GM19372 (cell line): ENCODE measurements around the gene TRAPPC6A.

Source experiments
- ATAC-seq: cut with Tn5 transposase; IDR thresholded peaks from one replicate; pipeline ENCODE4 v1.9.1; 2021; ENCODE audit warnings: mild to moderate bottlenecking, low read depth, moderate library complexity; ENCODE audit not compliant: unreplicated experiment

TRAPPC6A gene

DNA sequence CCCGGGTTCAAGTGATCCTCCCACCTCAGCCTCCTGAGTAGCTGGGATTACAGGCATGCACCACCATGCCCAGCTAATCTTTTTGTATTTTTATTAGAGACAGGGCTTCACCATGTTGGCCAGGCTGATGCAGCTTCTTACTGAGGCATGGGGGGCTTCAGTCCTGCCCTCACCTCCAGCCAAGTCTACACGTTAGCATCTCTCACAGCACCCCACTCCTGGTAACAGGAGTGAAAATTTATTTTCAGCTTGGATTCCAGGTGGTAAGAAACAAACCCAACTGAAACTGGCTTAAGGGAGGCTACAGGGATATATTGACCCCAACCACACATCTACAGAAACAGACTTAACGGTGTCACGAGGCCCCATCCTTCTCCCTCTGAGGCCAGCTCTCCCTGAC, 27.9 kb downstream of the TRAPPC6A start:
- no peak for ATAC-seq

- no peak for ATAC-seq
Measured at GRCh38 chr19:45149129-45149528, 28.9 kb downstream of the TRAPPC6A start.

GRCh38 chr19:45147835-45148676, 30.0 kb downstream of the TRAPPC6A start:
- no peak for ATAC-seq

DNA sequence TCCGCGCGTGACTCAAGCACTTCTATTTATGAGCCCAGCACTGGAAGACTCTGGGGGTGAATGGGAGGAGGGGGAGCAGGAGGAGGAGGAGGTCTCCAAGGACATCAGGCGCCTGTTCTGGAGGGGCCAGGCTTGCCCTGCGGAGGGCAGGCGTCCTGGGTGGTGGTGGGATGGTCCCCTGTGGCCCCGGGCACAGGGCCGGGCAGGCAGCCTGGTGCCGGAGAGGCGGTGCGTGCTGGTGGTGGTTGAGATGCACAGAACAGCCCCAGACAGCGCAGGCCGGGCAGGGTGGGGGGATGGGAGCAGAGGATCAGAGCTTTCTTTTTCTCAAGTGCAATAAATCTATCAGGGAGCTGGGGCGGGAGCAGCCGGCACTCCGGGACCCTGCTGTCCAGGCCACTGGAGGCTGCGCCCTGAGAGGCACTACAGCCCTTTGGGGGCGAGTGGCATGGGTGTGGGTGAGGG, 31.3 kb downstream of the TRAPPC6A start:
- ATAC-seq = no peak

DNA sequence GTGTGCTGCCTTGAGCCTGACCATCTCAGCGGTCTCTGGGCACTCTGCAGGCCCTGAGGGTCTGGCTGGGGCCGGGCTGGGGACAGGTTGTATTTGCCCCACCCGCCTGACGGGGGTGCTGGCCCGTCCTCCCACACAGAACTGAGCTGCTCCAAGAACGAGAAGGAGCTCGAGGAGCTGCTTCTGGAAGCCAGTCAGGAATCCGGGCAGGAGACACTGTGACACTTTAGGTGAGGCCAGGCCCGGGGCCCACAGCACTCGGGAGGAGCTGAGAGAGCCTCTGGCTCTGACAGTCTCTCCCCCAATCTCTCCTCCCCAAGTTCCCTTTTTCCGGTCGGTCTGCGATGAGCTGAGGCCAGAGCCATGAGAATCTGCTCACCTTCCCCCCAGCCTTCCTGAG, 31.8 kb downstream of the TRAPPC6A start:
- ATAC-seq = no peak

- no peak for ATAC-seq
Measured at GRCh38 chr19:45145270-45146189, 32.5 kb downstream of the TRAPPC6A start.

GRCh38 chr19:45144431-45145269, 33.4 kb downstream of the TRAPPC6A start:
- ATAC-seq = no peak

GRCh38 chr19:45142726-45143110, 35.3 kb downstream of the TRAPPC6A start:
- no peak for ATAC-seq

GRCh38 chr19:45142016-45142725, 35.9 kb downstream of the TRAPPC6A start:
- no peak for ATAC-seq

DNA sequence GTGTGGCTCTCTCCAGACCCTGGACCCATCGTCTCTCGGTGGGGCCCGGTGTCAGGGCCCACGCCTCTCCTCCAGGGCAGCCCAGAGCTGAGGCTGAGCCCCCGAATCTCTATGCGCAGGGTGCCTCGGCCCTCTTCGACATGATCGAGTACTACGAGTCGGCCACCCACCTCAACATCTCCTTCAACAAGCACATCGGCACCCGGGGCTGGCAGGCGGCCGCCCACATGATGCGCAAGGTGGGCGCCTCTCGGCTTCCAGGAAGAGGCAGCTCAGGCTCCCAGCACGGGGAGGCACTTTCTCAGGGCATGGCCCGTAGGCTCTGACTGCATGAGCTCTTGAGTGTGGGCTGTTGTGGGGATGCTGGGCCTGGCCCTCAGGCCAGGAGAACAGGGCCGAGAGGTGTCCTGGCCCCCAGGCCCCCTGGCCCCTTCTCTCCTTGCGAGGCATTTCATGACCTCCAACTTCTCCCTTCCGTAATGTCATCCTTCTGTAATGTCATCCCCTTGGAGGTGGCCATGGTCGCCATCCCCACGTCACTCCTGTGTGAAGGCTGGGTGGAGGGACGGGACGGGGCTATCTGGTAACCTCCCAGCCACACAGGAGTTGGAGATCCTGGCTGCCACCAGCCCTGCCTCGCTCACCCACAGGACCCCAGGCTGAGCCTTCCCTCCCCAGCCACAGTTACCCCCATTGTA, 36.7 kb downstream of the TRAPPC6A start:
- no peak for ATAC-seq

GRCh38 chr19:45140533-45140932, 37.5 kb downstream of the TRAPPC6A start:
- ATAC-seq = no peak

DNA sequence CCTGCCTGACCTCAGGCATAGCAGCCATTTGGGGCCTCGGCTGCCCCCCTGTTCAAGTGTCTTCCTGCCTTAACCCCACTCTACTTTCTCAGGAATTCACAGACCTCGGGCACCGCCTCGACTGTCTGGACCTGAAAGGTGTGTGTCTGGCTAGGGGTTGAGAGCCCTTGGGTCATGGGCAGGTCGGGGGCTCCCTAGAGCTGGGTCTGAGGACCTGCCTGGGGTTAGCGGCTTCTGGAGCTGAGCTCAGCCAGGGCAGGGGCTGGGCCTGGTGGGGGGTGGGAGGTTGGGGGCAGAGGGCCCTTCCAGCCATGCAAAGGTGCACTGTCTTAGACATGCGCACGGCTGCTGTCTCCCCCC, 37.9 kb downstream of the TRAPPC6A start:
- ATAC-seq = no peak

- no peak for ATAC-seq
Measured at GRCh38 chr19:45139286-45140143, 38.5 kb downstream of the TRAPPC6A start.

- ATAC-seq = no peak
Measured at GRCh38 chr19:45138303-45138751, 39.7 kb downstream of the TRAPPC6A start.

DNA sequence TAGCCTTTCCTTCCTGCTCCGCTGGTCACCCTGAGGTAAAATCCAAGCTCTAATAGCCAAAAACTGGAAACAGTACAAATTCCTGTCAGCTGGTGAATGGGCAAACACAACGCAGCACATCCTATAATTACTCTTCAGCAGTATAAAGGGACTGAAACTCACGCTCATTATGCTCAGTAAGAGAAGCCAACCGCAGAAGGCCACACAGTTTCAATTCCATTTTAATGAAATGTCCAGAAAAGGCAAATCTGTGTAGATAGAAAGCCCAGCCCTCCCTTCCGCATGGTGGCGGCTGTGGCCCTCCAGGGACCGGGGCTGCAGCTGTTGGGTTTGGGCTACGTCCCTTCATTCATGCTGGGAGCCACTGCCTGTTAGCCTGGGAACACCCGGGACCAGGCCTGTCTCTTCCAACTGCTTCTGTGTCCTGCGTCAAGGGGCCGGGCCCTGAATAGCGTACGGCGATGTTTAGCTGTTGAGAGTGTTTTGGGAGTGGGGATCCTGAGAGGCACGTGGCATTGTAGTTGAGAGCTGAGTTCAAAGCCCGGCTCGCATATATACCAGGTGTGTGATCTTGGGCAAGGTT, 40.8 kb downstream of the TRAPPC6A start:
- ATAC-seq = peak; percentile 85

DNA sequence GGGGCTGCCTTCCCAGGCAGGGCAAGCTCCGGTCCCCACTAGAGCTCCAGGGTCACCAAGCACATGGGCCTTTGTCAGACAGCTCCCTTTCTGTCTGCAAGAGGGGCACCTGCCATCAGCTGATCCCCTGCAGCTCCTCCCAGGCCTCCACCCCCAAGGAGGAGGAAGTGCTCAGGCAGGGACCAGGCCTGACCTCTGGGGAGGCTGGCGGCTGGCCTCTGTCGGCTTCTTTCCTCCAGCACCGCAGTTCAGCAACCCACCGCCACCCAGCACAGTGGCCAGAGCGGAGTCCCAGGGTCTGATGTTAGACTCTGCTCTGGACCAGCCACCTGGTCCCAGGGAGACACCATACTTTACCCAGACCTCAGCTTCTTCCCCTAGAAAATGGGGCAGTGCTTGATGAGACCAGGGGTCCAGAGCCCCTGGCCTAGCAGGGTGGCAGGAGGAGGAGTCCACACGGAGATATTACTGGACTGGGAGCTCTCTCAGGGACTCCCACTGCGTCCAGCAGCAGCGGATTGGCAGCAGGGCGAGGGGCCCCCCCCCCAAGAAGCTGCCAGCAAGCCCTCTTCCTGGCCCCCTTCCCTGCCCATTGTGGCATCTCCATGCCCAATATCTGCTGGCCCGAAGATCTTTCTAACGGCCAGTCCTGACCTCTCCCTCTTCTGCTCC, 41.4 kb downstream of the TRAPPC6A start:
- no peak for ATAC-seq

DNA sequence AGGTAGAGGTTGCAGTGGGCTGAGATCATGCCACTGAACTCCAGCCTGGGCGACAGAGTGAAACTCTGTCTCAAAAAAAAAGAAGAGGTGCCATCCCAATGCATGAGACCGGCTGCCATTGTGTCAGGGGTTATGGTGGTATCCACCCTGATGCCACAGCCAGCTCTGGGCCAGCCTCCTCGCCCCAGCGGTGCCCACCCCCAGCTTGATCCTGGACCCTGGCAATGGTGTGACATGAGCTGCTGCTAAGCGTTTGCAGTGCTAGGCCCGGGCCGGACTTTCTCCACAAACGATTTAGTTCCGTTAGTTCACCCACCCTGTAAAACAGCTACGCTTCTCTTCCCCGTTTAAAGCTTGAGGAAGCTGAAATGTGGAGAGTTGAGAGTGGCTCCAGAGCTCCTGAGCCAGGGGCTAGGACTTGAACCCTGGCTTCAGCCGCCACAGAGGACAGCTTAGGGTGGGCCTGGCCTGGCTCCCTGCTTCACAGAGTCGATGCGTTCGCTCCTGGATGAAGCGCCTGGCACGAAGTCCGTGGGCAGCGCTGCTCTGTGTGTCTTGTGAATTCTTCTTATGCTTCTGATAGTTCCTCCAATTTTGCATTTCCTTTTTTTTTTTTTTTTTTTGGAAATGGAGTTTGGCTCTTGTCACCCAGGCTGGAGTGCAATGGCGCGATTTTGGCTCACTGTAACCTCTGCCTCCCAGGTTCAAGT, 42.7 kb downstream of the TRAPPC6A start:
- no peak for ATAC-seq
